Measurements from ENCODE around the gene DMAC2L.
"Not testable (repeated sequence)": the region's sequence is repeated elsewhere in the genome, so short reads cannot be mapped to it uniquely, and the experiment has no call there.

Gene DMAC2L

GRCh38 chr14:50331596-50331995 lies 19.5 kb downstream of the DMAC2L start:
- no peak for DNase-seq

- no peak for DNase-seq
These were observed 20.9 kb downstream of the DMAC2L start for GRCh38 chr14:50333014-50333509.

DNA sequence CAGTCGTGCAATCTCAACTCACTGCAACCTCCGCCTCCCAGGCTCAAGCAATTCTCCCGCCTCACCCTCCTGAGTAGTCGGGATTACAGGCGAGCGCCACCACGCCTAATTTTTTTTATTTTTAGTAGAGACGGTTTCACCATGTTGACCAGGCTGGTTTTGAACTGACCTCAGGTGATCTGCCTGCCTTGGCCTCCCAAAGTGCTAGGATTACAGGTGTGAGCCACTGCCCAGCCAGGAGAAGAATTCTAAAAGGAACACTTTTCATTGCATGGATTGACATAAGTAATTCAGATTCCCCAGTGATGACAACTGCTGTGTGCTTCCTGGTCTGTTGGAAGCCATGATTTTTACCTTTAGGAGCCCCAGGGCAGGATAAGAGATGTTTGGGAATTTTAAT lies 22.1 kb downstream of the DMAC2L start:
- no peak for DNase-seq

GRCh38 chr14:50335389-50335788 lies 23.3 kb downstream of the DMAC2L start:
- no peak for DNase-seq

- DNase-seq: no peak
These were observed 24.1 kb downstream of the DMAC2L start for GRCh38 chr14:50335989-50336824.

GRCh38 chr14:50338587-50338986 lies 26.5 kb downstream of the DMAC2L start:
- DNase-seq: no peak

DNA sequence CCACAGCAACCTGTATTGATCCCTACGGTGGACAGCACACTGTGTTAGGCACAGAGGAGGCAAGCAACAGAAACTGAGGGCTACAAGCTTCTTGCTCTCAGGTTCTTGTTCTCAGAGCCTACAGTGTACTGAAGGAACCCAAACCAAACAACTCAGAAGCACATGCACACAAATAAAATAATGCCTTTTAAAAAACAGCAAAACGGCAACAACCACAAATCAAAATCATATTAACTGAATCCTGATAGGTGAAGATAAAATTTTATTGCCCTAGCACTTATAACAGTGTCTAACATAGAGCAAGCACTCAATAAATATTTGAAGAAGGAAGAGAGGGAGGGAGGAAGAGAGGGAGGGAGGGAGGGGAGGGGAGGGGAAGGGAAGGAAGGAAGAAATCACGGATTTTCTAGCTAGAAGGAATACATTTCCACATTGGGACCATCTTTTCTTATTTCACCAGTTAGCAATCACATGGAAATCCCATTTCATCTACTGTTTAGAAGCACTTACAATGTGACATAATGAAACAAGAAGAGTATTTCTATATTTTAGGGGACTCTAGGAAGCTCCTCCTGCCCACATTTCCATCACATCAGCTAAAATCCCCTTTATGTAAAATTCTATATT lies 27.2 kb downstream of the DMAC2L start:
- no peak for DNase-seq

- DNase-seq: no peak
These were observed 27.9 kb downstream of the DMAC2L start for GRCh38 chr14:50340045-50340444.

GRCh38 chr14:50340963-50341362 lies 28.8 kb downstream of the DMAC2L start:
- no peak for DNase-seq

GRCh38 chr14:50342221-50343078 lies 30.3 kb downstream of the DMAC2L start:
- DNase-seq: peak; percentile 48

GRCh38 chr14:50343434-50343833 lies 31.3 kb downstream of the DMAC2L start:
- no peak for DNase-seq

DNA sequence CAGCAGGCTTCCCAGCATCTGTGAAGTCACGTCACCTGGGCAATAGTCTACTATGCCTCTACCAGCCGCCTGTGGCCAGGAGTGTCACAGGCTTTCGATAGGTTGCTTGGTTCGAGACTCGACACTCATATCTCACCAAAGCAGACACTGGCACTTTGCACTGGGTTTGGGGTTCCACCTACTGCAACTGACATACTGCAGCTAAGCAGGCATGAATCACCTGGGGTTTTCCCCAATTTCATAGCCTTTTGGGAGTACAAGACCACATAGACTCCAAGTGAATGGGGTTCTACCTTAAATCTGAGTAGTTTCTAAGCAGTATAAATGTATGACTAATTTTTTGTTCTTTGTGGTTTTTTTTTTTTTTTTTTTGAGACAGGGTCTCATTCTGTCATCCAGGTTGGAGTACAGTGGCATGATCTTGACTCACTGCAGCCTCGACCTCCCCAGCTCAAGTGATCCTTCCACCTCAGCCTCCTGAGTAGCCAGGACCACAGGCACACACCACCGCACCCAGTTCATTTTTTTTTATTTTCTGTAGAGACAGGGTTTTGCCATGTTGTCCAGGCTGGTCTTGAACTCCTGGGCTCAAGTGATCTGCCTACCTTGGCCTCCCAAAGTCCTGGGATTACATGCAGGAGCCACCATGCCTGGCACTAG lies 32.1 kb downstream of the DMAC2L start:
- peak; percentile 87 for DNase-seq

DNA sequence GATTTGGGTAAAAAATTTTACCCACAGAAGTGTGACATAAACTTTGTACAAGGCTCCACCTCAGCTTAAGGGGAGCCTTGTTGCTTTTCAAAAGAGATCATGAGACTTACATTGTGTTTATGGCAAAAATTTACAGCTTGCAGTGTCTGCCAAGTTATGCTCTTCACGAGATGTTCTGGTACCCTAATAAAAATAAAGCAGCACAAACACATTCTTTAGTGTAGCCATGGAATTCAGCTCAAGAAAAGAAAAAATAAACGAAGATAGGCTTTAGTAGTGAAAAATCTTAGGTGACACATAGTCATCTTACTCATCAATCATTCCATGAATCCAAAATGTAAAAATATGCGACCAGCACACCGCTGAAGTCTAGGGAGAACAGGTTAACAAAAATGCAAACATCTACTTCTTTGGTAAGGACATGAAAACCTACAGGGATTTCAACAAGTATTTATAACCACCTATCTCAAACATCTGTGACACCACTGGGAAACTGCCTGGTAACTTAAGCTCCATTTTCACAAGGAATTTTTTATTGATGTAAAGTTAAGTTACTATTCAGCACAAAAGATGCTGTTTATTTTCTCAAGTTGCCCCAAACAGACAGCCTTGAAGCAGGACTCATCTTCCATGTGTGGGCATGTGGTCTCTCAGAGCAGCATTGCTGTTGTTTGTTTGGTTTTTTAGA lies 32.9 kb downstream of the DMAC2L start:
- DNase-seq: no peak

DNA sequence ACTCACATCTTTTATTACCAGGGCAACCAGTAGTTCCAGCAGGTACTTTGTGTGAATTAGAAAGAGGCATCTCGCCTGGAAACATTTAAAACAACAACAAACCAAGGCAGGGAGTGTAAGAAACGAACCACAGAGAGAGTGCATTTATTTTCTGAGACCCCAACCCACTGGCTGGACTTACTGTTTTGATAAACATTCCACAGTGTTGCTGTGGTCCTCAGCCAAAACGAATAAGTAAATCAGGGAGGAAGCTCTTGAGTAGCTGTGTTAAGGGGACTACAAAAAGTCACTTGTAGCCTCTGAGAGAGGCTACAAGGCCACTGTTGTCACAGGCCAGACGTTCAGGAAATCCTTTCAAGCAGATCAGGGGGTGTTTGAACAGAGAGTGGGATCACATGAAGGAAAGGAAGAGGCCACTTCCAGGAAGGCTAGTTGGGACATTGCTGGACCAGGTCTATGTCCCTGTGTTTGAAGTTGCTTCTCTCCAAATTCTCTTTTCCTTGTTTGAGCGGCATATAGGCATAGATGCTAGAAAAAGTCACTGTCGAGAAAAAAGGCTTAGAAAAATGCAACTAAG lies 33.8 kb downstream of the DMAC2L start:
- DNase-seq: no peak

- no peak for DNase-seq
These were observed 35.4 kb downstream of the DMAC2L start for GRCh38 chr14:50347521-50347920.

- no peak for DNase-seq
These were observed 36.8 kb downstream of the DMAC2L start for GRCh38 chr14:50348933-50349332.

- no peak for DNase-seq
These were observed 38.9 kb downstream of the DMAC2L start for GRCh38 chr14:50350975-50351374.

DNA sequence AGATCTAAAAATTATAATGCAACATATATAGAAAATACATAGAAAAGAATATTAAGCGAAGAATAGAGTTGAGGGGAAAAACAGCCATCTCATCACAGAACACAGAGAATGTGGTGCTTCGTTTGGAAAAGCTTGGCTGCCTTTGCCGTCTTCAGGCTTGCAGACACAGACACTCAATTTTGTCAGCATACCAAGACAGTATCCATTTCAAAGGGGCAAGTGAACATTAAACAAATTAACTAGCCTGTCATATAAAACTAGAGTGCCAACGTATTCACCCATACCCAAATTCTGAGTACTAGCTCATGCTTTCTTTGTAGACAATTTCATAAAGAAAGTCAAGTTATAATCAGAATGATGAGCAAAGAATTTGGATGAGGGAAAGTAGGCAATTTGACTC lies 40.5 kb downstream of the DMAC2L start:
- no peak for DNase-seq

GRCh38 chr14:50353126-50353525 lies 41.0 kb downstream of the DMAC2L start:
- no peak for DNase-seq

DNA sequence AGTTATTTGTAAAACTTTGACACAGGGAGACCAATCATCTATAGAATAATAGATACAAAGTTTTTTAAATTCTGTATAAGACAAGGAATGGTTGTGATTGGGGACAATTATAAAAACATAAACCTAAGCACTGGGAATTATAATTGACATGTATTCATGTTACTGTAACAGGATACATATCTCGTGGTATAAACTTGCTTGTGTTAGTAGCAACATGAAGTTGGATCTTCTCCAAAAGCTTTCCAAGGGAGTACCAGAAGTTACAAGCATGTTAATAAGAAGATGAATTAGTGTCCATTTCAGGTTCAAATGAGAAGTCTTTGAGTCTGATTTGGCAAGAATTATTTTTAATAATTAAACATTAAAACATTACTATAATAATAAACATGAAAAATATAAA lies 42.4 kb downstream of the DMAC2L start:
- DNase-seq: no peak

DNA sequence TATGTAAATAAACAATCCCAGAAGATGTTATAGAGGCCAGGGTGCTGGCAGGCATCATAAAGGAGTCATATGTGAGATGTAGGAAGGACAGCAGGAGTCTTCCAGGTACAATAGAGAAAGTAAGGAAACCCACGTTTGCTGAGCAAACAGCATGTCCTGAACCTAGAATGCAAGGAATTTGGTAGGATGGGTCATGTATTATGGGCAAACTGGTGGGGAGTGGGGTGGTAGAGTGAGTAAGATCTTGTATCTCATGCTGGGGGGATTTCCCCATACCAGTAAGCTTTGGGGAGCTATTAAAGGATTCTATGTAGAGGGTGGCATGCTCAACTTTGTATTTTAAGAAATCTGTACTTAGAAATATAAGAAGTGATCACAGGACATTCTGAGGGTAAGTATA lies 43.6 kb downstream of the DMAC2L start:
- DNase-seq: no peak

DNA sequence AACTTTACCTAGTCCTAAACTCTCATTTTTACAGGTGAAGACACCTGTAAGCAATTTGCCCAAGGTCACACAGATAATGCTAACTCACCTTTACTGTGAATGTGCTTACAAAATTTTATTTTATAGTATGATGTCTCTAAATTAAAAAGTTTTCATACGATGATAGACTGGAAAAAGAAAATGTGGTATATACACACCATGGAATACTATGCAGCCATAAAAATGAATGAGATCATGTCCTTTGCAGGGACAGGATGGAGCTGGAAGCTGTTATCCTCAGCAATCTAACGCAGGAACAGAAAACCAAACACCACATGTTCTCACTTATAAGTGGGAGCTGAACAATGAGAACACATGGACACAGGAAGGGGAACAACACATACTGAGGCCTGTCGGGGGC lies 44.2 kb downstream of the DMAC2L start:
- DNase-seq: not testable (repeated sequence)

All from stimulated activated CD4-positive, alpha-beta T cell treated with anti-CD3 and anti-CD28 coated beads, Interleukin-4, amount 100 ng/mL, for 24 hours (primary cell).